Immature natural killer cell (primary cell): ENCODE data around the gene TLR1. TPM values are rescaled to one million over a fixed set of nuclear protein-coding genes. Genes with fewer than 3 reads are reported as not detected.
"Not testable (repeated sequence)": the region's sequence is repeated elsewhere in the genome, so short reads cannot be mapped to it uniquely, and the experiment has no call there.

ENCODE experiments used
- DNase-seq, 3 donors: peaks; one replicate each; pipeline ENCODE4 v3.0.0; 2022; ENCODE audit warnings: mixed read lengths in 1 of 3
- H3K27ac Mint-ChIP-seq, 6 donors: one replicate each; pipeline ENCODE4 v1.8.0; 2020; ENCODE audit warnings: mixed read lengths in 6 of 6, mild to moderate bottlenecking in 5 of 6, inconsistent platforms in 4 of 6, moderate library complexity in 3 of 6
- H3K27me3 Mint-ChIP-seq, 3 donors: one replicate each; pipeline ENCODE4 v1.8.0; 2020 to 2021; ENCODE audit warnings: low read depth in 3 of 3, mild to moderate bottlenecking in 3 of 3, mixed read lengths in 3 of 3, moderate library complexity in 3 of 3, inconsistent platforms in 1 of 3
- H3K36me3 Mint-ChIP-seq, 3 donors: one replicate each; pipeline ENCODE4 v1.8.0; 2020; ENCODE audit warnings: mixed read lengths in 3 of 3, inconsistent platforms in 2 of 3, mild to moderate bottlenecking in 2 of 3
- H3K4me1 Mint-ChIP-seq, 2 donors: one replicate each; pipeline ENCODE4 v1.8.0; 2020; ENCODE audit warnings: inconsistent platforms in 2 of 2, mild to moderate bottlenecking in 2 of 2, mixed read lengths in 2 of 2, moderate library complexity in 1 of 2
- H3K4me3 Mint-ChIP-seq, 5 donors: one replicate each; pipeline ENCODE4 v1.8.0; 2020; ENCODE audit warnings: mild to moderate bottlenecking in 5 of 5, mixed read lengths in 5 of 5, inconsistent platforms in 3 of 5, moderate library complexity in 3 of 5
- H3K9me3 Mint-ChIP-seq, 6 donors: one replicate each; pipeline ENCODE4 v1.8.0; 2020; ENCODE audit warnings: mild to moderate bottlenecking in 6 of 6, mixed read lengths in 6 of 6, inconsistent platforms in 4 of 6, moderate library complexity in 3 of 6
- polyA plus RNA-seq, 3 donors: library from polyadenylated mRNA; unstranded; fragments of 300-500 nt; fragmentation: Illumina TruSeq; gene quantifications; one replicate each; pipeline ENCODE4 v1.2.3, GENCODE V29; 2021

Gene TLR1
- polyA plus RNA-seq, 3 donors from 2014 or later = 16.6 to 24.7 (median 20.0) TPM

- H3K27ac Mint-ChIP-seq = peak overlapping the region in 1 of 6 donors; percentile 85
- peaks cover 4 to 36% (median 8%) of the 10 kb centered on the region in 3 donors for H3K36me3 Mint-ChIP-seq
- H3K4me3 Mint-ChIP-seq = peak overlapping the region in 1 of 5 donors; percentile 57
- peaks cover 6 to 22% of the 10 kb centered on the region in 2 donors for H3K4me1 Mint-ChIP-seq
- peaks cover 1 to 6% (median 3%) of the 10 kb centered on the region in 3 donors for H3K27me3 Mint-ChIP-seq
- peaks cover 0 to 5% (median 0%) of the 10 kb centered on the region in 6 donors for H3K9me3 Mint-ChIP-seq
- DNase-seq = no peak
These were observed 15.9 kb upstream of the TLR1 start for GRCh38 chr4:38820329-38821061.

- Mint-ChIP-seq H3K27ac (peak overlapping the region in 2 of 6 donors; percentile 6 to 25), H3K9me3 (peaks cover 0 to 5% (median 0%) of the 10 kb centered on the region in 6 donors), H3K27me3 (peaks cover 1 to 6% (median 3%) of the 10 kb centered on the region in 3 donors), H3K36me3 (peaks cover 4 to 31% (median 8%) of the 10 kb centered on the region in 3 donors), H3K4me1 (peaks cover 6 to 22% of the 10 kb centered on the region in 2 donors), H3K4me3 (no peak overlapping the region)
- no peak for DNase-seq
These were observed 15.0 kb upstream of the TLR1 start for GRCh38 chr4:38819569-38819968.

- H3K27ac Mint-ChIP-seq = no peak overlapping the region
- peaks cover 0 to 5% (median 0%) of the 10 kb centered on the region in 6 donors for H3K9me3 Mint-ChIP-seq
- DNase-seq = no peak
- peaks cover 1 to 6% (median 3%) of the 10 kb centered on the region in 3 donors for H3K27me3 Mint-ChIP-seq
- H3K4me1 Mint-ChIP-seq = peaks cover 6 to 22% of the 10 kb centered on the region in 2 donors
- H3K36me3 Mint-ChIP-seq = peaks cover 4 to 23% (median 7%) of the 10 kb centered on the region in 3 donors
- no peak overlapping the region for H3K4me3 Mint-ChIP-seq
These were observed 13.9 kb upstream of the TLR1 start for GRCh38 chr4:38818441-38818976.

GRCh38 chr4:38815885-38816782 is 11.5 kb upstream of the TLR1 start:
- Mint-ChIP-seq H3K9me3 (no peaks in the 10 kb centered on the region), H3K4me1 (peaks cover 6 to 22% of the 10 kb centered on the region in 2 donors), H3K27ac (no peak overlapping the region), H3K4me3 (no peak overlapping the region), H3K36me3 (peaks cover 0 to 19% (median 0%) of the 10 kb centered on the region in 3 donors), H3K27me3 (peaks cover 1 to 6% (median 3%) of the 10 kb centered on the region in 3 donors)
- DNase-seq = no peak

GRCh38 chr4:38814386-38814785 is 9.8 kb upstream of the TLR1 start:
- Mint-ChIP-seq H3K27ac (no peak overlapping the region), H3K9me3 (no peaks in the 10 kb centered on the region), H3K27me3 (peaks cover 0 to 6% (median 4%) of the 10 kb centered on the region in 3 donors), H3K36me3 (peaks cover 0 to 19% (median 0%) of the 10 kb centered on the region in 3 donors), H3K4me1 (peaks cover 0 to 4% of the 10 kb centered on the region in 2 donors), H3K4me3 (no peak overlapping the region)
- no peak for DNase-seq

- no peak for DNase-seq
- Mint-ChIP-seq H3K9me3 (no peaks in the 10 kb centered on the region), H3K4me3 (no peak overlapping the region), H3K36me3 (peaks cover 0 to 18% (median 0%) of the 10 kb centered on the region in 3 donors), H3K4me1 (peaks cover 0 to under 1% of the 10 kb centered on the region in 2 donors), H3K27ac (no peak overlapping the region), H3K27me3 (peaks cover 2 to 4% (median 3%) of the 10 kb centered on the region in 3 donors)
These were observed 6.7 kb upstream of the TLR1 start for GRCh38 chr4:38811297-38811696.

GRCh38 chr4:38807462-38807861 is 2.9 kb upstream of the TLR1 start:
- not testable (repeated sequence) for H3K9me3 Mint-ChIP-seq, DNase-seq, H3K27me3 Mint-ChIP-seq, H3K27ac Mint-ChIP-seq, H3K4me3 Mint-ChIP-seq
- Mint-ChIP-seq H3K4me1 (peaks cover 33 to 38% of the 10 kb centered on the region in 2 donors), H3K36me3 (peaks cover 8 to 21% (median 11%) of the 10 kb centered on the region in 3 donors)

GRCh38 chr4:38806251-38806650 is 1.7 kb upstream of the TLR1 start:
- Mint-ChIP-seq H3K4me3 (peak overlapping the region in 3 of 5 donors; percentile 93 to 96 (median 93)), H3K27ac (peak overlapping the region in 3 of 6 donors; percentile 90 to 96 (median 90)), H3K4me1 (peaks cover 38 to 46% of the 10 kb centered on the region in 2 donors), H3K9me3 (peaks cover 6 to 14% (median 10%) of the 10 kb centered on the region in 6 donors), H3K36me3 (peaks cover 18 to 24% (median 23%) of the 10 kb centered on the region in 3 donors)
- DNase-seq, H3K27me3 Mint-ChIP-seq: not testable (repeated sequence)

GRCh38 chr4:38805530-38806145 is 1.0 kb upstream of the TLR1 start:
- Mint-ChIP-seq H3K36me3 (peaks cover 25 to 30% (median 29%) of the 10 kb centered on the region in 3 donors), H3K4me1 (peaks cover 40 to 52% of the 10 kb centered on the region in 2 donors), H3K4me3 (peak overlapping the region; percentile 89 to 96 (median 93)), H3K27me3 (peaks cover 0 to 2% (median 0%) of the 10 kb centered on the region in 3 donors), H3K9me3 (peaks cover 12 to 20% (median 16%) of the 10 kb centered on the region in 6 donors), H3K27ac (peak overlapping the region; percentile 88 to 97 (median 90))
- peak; percentile 23 to 27 (median 24) for DNase-seq

- peaks cover 40 to 52% of the 10 kb centered on the region in 2 donors for H3K4me1 Mint-ChIP-seq
- H3K27me3 Mint-ChIP-seq = peaks cover 0 to 2% (median 0%) of the 10 kb centered on the region in 3 donors
- peaks cover 17 to 36% (median 31%) of the 10 kb centered on the region in 6 donors for H3K9me3 Mint-ChIP-seq
- peak; percentile 34 to 41 (median 35) for DNase-seq
- H3K27ac Mint-ChIP-seq = peak overlapping the region; percentile 90 to 99 (median 96)
- peak overlapping the region; percentile 89 to 96 (median 93) for H3K4me3 Mint-ChIP-seq
- peaks cover 41 to 46% (median 45%) of the 10 kb centered on the region in 3 donors for H3K36me3 Mint-ChIP-seq
These were observed 548 bp downstream of the TLR1 start for GRCh38 chr4:38803833-38804653.

GRCh38 chr4:38802561-38803355 is 1.8 kb downstream of the TLR1 start:
- peak overlapping the region; percentile 89 to 96 (median 93) for H3K4me3 Mint-ChIP-seq
- peaks cover 50 to 59% (median 58%) of the 10 kb centered on the region in 3 donors for H3K36me3 Mint-ChIP-seq
- no peaks in the 10 kb centered on the region for H3K27me3 Mint-ChIP-seq
- peak overlapping the region in 5 of 6 donors; percentile 50 to 96 (median 61) for H3K27ac Mint-ChIP-seq
- H3K9me3 Mint-ChIP-seq = peaks cover 17 to 44% (median 39%) of the 10 kb centered on the region in 6 donors
- peaks cover 40 to 52% of the 10 kb centered on the region in 2 donors for H3K4me1 Mint-ChIP-seq
- no peak for DNase-seq
